ENCODE data around the gene EIF2B4.

EIF2B4 gene

DNA sequence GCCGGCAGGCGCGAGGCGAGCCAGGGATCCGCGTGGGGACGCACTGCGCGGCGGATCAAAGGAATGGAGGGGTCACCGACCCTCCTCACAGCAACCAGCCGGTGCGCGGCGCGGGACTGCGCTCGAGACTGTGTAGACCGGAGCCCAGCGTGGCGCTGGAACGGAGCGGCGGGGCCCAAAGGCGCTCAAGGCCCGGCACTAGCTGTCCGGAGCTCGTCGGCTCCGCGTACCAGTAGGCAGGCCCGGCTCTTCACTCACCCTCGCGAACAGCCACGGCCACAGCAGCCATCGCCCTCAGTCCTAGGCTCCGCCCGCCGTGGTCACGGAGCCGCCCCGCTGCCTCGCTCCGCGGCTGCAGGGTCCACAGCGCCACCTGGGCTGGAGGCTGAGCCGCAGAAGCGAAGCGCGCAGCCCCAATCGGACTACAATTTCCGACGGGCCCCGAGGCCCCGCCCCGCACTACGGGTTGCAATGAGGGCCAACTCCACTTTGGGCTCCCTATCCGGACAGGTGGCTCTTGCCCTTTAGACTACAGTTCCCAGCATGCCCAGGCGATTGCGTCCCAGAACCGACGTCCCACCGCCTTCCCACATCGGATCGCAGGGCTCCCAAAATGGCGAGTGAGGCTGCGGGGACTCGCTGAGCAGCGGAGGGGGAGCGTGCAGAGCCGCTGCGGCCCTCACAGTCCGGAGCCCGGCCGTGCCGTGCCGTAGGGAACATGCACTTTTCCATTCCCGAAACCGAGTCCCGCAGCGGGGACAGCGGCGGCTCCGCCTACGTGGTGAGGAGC lies at the start of gene EIF2B4, which contains the start of gene SNX17:
EIF2B4 (minus strand) TSS at position 313 of the 790 bp plus-strand sequence; CDS start at position 289, 24 bp downstream.
SNX17 (plus strand) TSS at position 591 of the 790 bp plus-strand sequence; CDS start at position 719, 128 bp downstream.
- peak; percentile 100 for DNase-seq

DNA sequence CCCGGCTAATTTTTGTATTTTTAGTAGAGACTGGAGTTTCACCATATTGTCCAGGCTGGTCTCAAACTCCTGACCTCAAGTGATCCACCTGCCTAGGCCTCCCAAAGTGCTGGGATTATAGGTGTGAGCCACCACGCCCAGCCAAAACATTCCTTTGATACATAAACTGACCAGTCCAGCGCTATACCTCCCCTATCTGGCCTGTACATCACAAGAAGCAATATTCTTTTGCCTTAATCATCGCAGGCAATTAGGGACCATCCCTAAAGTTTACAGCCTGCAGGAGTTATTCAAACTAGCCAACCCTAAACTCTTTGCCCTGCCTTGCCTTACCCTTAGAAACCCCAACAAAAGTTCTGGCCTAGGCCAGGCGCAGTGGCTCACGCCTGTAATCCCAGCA lies 46.0 kb upstream of the EIF2B4 start:
- DNase-seq = no peak

DNA sequence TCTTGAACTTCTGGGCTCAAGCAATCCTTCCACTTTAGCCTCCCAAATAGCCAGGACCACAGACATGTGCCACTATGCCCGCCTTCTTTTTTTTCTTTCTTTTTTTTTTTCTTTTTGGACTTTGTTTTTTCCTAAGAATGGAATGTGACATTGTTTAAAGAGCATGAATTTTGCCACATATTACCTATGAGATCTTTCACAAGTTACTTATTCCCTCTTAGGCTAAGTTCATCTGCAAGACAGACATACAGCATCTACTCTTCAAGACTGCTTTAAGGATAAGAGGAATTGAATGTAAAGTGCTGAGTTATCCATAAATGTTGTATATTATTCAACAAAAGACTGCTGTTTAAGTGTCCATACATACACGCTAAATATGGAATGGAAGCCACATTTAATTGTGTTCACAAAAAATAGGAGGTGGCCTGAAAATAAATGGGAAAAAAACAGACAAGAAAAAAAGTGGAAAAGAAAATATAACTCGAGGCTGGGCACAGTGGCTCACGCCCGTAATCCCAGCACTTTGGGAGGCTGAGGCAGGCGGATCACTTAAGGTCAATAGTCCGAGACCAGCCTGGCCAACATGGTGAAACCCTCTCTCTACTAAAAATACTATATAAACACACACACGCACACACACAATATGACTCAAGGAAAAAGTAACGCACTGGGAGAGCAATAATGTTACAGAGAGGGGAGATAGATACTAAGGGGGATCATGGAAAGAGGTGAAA lies 42.4 kb upstream of the EIF2B4 start:
- DNase-seq = no peak

DNA sequence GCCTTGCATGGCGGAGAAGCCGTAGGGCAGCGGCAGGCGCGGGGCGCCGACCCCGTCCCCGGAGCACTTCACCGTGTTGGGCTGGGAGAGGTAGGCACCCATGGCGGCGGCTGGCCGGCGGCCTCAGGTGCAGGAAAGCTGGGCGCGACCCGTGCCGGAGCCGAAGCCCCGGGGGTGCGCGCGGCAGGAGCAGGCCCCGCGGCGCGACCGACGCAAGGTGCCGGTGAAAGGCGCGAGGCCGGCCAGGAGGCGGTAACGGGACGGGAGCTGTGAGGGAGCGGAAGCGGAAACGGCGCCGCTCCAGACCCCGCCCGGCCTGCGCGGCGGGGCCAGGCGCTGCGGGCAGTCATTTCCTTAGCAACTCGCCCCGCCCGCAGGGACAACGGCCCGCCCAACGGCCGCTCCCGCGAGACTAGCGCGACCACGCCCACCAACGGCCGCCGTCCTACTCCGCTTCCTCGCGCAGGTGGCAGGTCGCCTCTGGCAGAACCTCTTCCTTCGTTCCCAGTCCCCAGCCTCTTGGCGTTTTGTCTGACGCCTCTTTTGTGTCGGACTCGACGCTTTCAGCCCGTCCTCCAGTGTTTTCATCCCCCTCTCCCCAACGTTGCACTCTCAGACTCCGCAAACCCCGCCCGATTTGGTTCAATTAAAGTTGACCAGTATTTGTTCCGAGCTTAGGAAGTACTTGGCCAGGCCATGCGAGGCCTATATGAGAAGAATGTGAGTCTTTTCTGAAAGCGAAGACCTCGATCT lies 39.4 kb upstream of the EIF2B4 start, which contains the start of gene PPM1G:
PPM1G (minus strand) TSS at position 271 of the 753 bp plus-strand sequence; CDS start at position 102, 169 bp downstream.
- peak; percentile 96 for DNase-seq

DNA sequence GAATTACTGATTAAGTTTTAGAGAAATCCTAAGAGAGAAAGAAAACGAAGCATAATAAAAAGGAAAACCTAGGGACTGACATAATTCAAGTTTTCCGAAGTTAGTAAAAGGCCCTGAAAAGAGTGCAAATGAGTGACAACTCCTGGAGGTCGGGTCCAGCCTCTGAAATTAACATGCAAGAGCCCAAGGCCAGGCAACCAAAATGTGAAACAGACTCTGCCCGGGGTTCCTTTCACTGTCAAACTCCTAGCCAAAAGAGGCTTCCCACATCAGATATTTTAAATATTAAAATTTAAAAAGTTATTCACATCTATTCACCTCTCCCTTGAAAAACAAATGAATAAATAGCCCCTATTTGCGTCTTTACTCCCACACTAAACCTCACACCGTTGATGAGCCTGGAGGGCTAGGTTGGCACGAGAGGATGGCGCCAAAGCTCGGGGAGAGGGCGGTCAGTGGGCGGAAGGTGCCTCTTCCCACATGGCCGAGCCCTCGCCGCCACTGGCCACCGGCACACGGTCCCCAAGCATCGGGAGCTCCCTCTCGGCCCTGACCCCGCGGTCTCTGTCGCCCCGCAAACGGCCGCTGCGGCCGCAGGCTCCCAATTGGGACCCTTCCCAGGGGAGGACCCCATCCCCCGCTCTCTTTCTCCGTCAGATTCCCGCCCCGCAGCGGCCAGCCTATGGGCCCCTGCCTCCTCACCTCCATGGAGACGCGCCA lies 38.6 kb upstream of the EIF2B4 start:
- DNase-seq = peak; percentile 7

DNA sequence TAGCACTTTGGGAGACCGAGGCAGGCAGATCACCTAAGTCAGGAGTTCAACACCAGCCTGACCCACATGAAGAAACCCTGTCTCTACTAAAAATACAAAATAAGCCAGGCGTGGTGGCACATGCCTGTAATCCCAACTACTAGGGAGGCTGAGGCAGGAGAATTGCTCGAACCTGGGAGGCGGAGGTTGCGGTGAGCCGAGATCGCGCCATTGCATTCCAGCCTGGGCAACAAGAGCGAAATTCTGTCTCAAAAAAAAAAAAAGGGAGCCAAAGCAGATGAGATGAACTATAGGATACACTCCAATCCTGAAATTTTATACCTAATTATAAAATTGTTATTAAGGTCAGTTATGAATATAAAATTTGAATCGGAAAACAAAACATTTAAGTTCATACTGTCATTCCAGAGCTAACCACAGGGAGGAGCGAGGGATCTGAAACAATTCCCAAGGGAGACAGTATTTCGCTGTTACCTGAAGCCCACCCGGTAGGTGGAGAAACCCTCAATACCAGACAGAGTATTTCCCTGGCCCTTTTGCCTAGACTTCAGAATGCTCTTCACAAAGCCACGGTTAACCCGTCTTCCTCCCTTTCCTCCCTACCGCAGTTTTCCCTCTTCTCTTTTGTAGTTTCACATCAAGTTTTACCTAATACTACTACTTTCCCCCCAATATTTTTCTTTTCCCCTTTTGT lies 37.8 kb upstream of the EIF2B4 start:
- DNase-seq = no peak

DNA sequence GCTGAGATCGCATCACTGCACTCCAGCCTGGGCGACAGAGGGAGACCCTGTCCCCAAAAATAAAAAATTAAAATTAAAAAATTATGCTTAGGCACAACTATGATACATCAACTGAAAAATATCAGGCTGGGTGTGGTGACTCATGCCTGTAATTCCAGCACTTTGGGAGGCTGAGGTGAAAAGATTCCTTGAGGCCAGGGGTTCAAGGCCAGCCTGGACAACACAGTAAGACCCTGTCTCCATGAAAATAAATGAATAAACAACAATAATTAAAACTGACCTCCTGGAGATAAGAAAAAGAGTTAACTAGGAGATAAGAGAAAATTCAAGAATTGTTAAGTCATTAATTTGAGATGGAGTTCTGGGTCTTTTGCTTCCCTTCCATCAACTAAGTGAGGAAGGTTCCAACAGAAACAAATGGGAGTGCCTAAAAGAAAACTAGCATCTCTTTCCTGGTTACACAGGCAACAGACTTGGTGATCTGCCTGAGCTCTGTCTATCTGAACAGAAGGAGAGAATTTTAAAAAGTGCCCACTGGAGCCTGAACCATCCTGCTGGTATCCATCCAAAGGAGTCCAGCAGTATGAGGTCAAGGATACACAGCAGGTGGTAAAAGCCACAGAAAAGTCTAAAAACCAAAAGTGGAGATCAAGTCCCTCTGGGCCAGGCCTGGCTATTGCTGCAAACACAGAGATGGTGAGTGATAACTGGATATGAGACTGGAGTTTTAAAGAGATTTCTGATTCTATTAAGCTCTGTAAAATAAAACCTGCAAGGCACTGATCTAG lies 30.4 kb upstream of the EIF2B4 start:
- DNase-seq = no peak

DNA sequence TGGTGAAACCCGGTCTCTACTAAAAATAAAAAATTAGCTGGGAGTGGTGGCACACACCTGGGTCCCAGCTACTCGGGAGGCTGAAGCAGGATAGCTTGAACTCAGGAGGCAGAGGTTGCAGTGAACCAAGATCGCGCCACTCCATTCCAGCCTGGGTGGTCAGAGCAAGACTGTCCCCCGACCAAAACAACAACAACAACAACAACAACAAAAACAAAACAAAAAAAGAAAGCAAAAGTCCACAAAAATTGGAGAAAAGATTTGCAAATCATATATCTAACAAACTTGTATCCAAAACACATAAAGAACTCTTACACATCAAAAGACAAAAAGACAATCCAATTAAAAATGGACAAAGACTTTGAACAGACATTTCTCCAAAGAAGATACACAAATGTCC lies 28.8 kb upstream of the EIF2B4 start:
- no peak for DNase-seq

DNA sequence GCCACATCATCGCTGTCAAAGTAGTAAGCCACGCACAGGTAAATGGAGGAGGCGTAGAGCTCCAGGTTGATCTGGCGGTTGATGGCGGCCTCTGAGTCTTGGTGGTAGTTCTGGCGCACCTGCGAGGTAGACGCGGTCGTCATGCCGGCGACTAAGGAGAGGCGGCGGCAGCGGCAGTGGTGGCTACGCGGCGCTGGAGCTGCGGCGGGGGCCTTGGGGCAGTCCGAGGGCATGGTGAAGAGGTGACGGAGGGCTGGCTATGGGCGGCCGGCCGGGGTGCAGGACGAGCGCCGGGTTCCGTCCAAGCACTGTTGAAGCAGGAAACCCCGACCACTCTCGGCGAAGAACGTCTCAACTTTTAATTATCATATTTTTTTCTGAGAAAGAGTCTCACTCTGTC lies 23.1 kb upstream of the EIF2B4 start:
- no peak for DNase-seq

DNA sequence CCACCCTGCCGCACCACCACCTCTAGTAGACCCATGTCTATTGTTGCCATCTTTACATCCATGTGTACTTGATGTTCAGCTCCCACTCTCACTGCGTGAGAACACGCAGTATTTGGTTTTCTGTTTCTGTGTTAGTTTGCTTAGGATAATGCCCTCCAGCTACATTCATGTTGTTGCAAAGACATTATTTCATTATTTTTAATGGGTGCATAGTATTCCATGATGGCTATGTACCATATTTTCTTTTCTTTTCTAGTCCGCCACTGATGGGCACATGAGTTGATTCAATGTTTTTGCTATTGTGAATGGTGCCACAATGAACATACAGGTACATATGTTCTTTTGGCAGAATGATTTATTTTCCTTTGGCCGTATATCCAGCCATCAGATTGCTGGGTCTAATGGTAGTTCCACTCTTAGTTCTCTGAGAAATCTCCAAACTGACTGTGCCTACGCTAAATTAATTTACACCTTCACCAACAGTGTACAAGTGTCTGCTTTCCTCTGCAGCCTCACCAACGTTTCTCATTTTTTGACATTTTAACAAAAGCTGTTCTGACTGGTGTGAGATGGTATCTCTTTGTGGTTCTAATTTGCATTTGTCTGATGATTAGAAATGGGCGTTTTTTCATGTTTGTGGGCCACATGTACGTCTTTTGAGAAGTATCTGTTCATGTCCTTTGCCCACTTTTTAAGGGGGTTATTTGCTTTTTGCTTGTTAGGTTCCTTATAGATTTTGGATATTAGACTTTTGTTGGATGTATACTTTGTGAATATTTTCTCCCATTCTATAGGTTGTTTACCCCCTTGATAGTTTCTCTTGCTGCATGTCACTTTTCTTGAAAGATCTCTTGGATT lies 20.9 kb upstream of the EIF2B4 start:
- DNase-seq = peak; percentile 71

DNA sequence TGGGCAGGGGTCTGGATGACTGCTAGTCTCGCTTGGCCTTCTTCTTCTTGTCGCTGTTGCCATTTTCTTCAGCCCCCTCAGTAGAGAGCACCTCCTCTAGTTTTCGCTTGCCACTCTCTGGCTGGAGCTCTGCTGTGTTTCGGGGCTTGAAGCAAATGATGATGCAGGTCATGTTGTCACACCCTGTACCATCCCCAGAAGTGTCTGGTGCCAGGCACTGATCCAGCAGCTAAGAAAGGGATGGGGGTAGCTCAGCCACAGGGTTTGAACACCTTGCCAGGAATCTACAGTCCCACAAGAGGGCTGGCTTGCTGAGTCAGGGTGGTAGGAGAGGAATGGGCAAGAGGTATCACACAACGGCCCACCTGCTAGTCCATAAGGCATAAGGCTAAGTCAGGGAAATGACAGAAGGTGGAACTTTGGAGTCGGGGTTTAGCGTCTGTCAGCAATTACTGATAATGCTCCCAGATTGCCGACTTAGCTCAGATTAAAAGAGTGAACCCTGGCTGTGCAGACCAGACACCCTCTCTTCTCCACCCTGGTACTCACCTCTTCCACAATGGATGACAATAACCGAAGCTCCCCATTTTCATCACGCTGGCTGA lies 11.5 kb upstream of the EIF2B4 start:
- no peak for DNase-seq

DNA sequence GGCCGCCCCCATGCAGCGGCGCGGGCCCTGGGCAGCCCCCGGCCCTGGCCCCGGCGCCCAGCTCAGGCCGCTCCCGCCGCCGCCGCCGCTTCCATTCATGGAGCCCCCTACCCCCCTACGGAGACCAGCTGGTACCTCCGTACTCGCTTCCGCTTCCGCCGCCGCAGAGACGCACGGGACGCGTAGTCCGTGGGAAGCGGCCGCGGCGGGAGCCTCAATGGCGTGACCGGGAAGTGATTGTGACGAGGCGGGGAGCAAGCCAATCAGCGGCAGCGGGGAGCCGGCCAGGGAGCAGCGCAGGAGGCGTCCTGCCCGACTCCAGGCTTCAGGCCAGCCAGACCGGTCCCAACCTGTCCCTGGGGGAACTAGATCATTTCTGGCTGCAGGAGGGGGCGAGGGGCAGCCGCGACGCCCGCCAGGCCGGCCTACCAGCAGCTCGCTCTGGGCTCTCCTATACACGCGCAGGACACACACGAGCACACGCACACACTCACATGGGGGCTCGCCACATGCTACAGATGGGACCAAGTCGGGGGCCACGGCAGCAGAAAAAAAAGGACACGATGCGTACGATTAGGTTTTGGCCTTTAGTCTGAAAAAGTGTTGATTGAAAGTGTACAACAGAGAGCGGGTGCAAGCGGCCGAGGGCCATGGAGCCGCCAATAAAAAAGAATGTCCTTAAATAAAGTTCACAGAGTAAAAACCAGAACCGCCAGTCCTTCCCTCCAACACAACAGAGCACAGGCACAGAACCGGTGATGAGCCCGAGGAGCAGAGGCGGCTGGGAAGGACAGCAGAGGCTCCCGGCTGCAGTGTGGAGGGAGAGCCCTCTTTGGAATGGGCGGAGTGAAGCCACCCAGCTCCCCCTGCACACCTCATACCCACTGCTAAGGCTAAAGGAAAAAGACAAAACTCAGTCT lies 10.7 kb upstream of the EIF2B4 start, which contains the start of gene ZNF513:
ZNF513 (minus strand) TSS at position 109 of the 920 bp plus-strand sequence. CDS start 208 bp downstream, outside the sequence.
- peak; percentile 91 for DNase-seq

DNA sequence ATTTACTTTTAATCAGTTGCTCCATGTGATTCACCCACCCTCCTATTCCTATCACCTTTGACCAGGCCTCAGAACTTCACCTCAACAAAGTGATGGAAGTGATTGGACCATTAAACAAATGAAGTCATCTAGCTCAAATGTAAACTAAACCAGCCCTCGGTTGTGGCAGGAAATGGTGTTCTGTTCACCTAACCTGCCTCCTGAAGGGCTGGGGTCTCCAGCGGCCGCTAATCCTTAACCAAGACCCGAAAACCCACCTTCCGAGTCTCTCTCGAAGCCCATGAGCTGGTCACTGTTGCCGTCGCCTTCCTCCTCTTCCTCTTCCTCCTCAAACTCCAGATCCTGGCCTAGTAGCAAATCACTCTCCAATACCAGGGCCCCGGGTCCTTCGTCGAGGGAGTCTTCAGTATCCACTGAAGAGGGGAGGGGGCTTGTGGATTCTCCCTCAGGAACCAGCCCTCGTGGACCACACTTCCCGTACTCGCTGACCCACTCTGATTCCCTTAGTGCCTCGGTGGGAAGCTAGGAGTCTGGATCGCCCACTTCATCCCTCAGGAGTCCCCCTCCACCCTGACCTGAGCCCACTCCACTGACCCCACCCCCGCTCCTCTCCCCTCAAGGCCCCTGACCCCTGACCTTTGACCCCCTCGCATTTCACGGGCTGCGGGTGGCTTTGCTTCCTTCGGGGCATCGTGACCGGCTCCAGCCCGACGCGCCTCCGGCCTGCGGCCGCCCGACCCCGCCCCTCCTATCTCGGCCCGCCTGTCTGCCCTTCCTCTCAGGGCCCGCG lies 9.9 kb upstream of the EIF2B4 start:
- DNase-seq = peak; percentile 70

DNA sequence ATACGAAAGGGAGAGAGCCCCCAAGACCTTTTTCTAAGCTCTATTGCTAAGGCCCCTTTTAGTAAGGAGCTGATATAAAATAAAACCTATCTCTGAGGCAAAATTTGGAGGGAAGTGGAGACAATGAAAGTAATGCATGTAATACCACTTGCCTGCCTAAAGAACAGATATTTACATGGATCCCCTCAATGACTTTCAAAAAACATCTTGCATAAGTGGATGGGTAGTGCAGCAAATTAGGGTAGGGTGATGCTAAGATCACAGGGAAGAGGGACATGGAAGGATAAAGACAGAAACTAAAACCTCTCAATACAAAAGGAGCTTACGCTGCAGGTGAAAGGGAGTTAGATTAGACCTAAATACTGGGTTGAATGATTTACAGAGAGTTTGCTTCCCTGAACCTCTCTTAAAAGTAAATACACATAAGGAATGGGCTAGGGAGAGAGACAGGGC lies 9.3 kb upstream of the EIF2B4 start:
- no peak for DNase-seq

DNA sequence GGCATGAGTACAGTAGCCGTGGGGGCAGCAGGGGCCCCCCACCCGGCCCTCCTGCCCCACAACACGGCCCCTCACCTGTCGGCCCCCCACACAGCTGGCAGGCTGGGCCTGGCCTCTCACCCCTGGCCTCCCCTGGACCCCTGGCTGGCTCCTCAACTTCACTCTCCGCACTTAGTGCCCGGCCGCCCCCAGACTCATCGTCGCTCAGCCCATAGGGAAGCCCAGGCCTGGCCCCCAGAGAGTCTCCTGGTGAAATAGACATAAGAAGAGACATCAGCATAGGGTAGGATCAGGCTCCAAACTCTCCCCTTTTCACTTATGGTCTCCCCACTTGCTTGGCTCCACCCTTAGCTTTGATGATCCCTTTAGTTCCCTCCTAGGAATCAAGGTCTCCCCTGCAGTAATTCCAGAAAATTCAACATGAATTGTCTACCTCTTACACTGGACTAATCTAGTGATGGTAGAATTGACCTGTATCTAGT lies 8.7 kb upstream of the EIF2B4 start:
- DNase-seq = no peak

DNA sequence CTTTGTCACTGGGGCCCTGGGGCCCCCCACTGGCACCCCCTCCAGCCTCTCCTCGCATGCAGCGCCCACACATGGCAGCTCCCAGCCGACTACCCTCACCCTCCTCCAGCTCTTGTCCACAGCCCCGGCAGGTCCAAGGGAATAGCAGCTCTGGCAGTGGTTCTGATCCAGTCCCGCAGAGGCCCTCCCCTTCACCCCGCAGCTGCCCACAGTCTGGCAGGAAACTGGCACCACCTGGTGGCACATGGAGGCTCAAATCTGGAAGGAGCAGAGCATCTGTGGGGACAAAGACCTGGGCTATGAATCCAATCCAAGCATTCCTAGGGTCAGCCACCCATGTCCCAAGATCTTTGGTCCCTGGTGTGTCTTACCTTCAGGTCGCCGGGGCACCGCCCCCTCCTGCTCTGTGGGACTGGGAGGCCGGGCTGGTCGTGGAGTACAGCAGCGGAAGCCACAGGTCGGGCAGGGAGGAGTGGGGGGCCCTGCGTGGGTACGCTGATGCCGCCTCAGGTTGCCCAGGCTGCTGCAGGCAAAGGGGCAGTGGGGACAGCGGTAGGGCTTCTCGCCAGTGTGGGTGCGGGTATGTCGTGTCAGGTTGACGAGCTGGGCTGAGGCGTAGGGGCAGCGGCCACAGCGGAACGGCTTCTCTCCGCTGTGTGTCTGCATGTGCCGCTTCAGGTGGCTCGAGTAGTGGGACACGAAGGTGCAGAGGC lies 8.1 kb upstream of the EIF2B4 start:
- peak; percentile 20 for DNase-seq
